ENCODE measurements around the gene NXNL2.
A peak's percentile ranks its signal among the peaks of the same experiment; 100 is the strongest.

The NXNL2 gene

GRCh38 chr9:88534456-88535225, at the start of gene NXNL2:
NXNL2 (plus strand) TSS chr9:88535178; CDS start chr9:88535435, 257 bp downstream.
- DNase-seq = no peak

- DNase-seq = no peak
Measured at GRCh38 chr9:88488166-88488565, 46.8 kb upstream of the NXNL2 start.

GRCh38 chr9:88494983-88495721, 39.8 kb upstream of the NXNL2 start:
- DNase-seq = no peak

GRCh38 chr9:88497224-88497623, 37.8 kb upstream of the NXNL2 start:
- no peak for DNase-seq

- no peak for DNase-seq
Measured at GRCh38 chr9:88498880-88499279, 36.1 kb upstream of the NXNL2 start.

- DNase-seq = no peak
Measured at GRCh38 chr9:88501086-88501485, 33.9 kb upstream of the NXNL2 start.

GRCh38 chr9:88502552-88503034, 32.4 kb upstream of the NXNL2 start:
- no peak for DNase-seq

GRCh38 chr9:88503081-88503844, 31.7 kb upstream of the NXNL2 start:
- no peak for DNase-seq

GRCh38 chr9:88503845-88504764, 30.9 kb upstream of the NXNL2 start:
- DNase-seq = no peak

- no peak for DNase-seq
Measured at GRCh38 chr9:88508326-88508725, 26.7 kb upstream of the NXNL2 start.

GRCh38 chr9:88511906-88512305, 23.1 kb upstream of the NXNL2 start:
- no peak for DNase-seq

- DNase-seq = no peak
Measured at GRCh38 chr9:88514247-88514646, 20.7 kb upstream of the NXNL2 start.

- DNase-seq = no peak
Measured at GRCh38 chr9:88521308-88521707, 13.7 kb upstream of the NXNL2 start.

GRCh38 chr9:88522360-88522759, 12.6 kb upstream of the NXNL2 start:
- no peak for DNase-seq

- DNase-seq = no peak
Measured at GRCh38 chr9:88523056-88523455, 11.9 kb upstream of the NXNL2 start.

- DNase-seq = no peak
Measured at GRCh38 chr9:88524911-88525310, 10.1 kb upstream of the NXNL2 start.

- DNase-seq = no peak
Measured at GRCh38 chr9:88527618-88528017, 7.4 kb upstream of the NXNL2 start.

GRCh38 chr9:88528080-88528790, 6.7 kb upstream of the NXNL2 start:
- DNase-seq = no peak

- DNase-seq = no peak
Measured at GRCh38 chr9:88529496-88529895, 5.5 kb upstream of the NXNL2 start.

- DNase-seq = no peak
Measured at GRCh38 chr9:88530051-88530450, 4.9 kb upstream of the NXNL2 start.

- DNase-seq = peak; percentile 1
Measured at GRCh38 chr9:88531920-88532698, 2.9 kb upstream of the NXNL2 start.
